GM19043 (cell line): ENCODE measurements around the gene NUDT19.
"Not testable (repeated sequence)": the region's sequence is repeated elsewhere in the genome, so short reads cannot be mapped to it uniquely, and the experiment has no call there.

Source experiments
- ATAC-seq: cut with Tn5 transposase; IDR thresholded peaks from one replicate; pipeline ENCODE4 v1.9.1; 2021; ENCODE audit warnings: low read depth; ENCODE audit not compliant: unreplicated experiment

NUDT19 gene

GRCh38 chr19:32674931-32675719 is 16.5 kb upstream of the NUDT19 start, which contains the start of gene ANKRD27:
ANKRD27 (minus strand) TSS chr19:32675180; CDS start chr19:32659015, 16,165 bp downstream.
- peak; percentile 96 for ATAC-seq

- ATAC-seq, result no peak
Observed at GRCh38 chr19:32675720-32676185, 15.9 kb upstream of the NUDT19 start, which contains the start of gene RGS9BP. RGS9BP (plus strand) TSS chr19:32675848; CDS start chr19:32676264, 416 bp downstream.

GRCh38 chr19:32676186-32676894 is 15.3 kb upstream of the NUDT19 start:
- ATAC-seq, result no peak

GRCh38 chr19:32676895-32677359 is 14.7 kb upstream of the NUDT19 start:
- ATAC-seq, result no peak

GRCh38 chr19:32677657-32678056 is 14.0 kb upstream of the NUDT19 start:
- no peak for ATAC-seq

GRCh38 chr19:32680986-32681385 is 10.6 kb upstream of the NUDT19 start:
- no peak for ATAC-seq

- no peak for ATAC-seq
Observed at GRCh38 chr19:32682317-32682716, 9.3 kb upstream of the NUDT19 start.

GRCh38 chr19:32686847-32687475 is 4.7 kb upstream of the NUDT19 start:
- no peak for ATAC-seq

- no peak for ATAC-seq
Observed at GRCh38 chr19:32687681-32688080, 3.9 kb upstream of the NUDT19 start.

- ATAC-seq, result no peak
Observed at GRCh38 chr19:32688311-32688710, 3.3 kb upstream of the NUDT19 start.

- peak; percentile 41 for ATAC-seq
Observed at GRCh38 chr19:32691952-32692726, 518 bp downstream of the NUDT19 start.

GRCh38 chr19:32692727-32693061 is 1.1 kb downstream of the NUDT19 start:
- no peak for ATAC-seq

- ATAC-seq, result not testable (repeated sequence)
Observed at GRCh38 chr19:32693151-32694108, 1.8 kb downstream of the NUDT19 start.

GRCh38 chr19:32694316-32694715 is 2.7 kb downstream of the NUDT19 start:
- not testable (repeated sequence) for ATAC-seq

GRCh38 chr19:32694851-32695250 is 3.2 kb downstream of the NUDT19 start:
- not testable (repeated sequence) for ATAC-seq

GRCh38 chr19:32695506-32695905 is 3.9 kb downstream of the NUDT19 start:
- ATAC-seq, result not testable (repeated sequence)

GRCh38 chr19:32696771-32697170 is 5.2 kb downstream of the NUDT19 start:
- not testable (repeated sequence) for ATAC-seq

- ATAC-seq, result not testable (repeated sequence)
Observed at GRCh38 chr19:32700129-32700528, 8.5 kb downstream of the NUDT19 start.

GRCh38 chr19:32702010-32702409 is 10.4 kb downstream of the NUDT19 start:
- no peak for ATAC-seq
